ENCODE measurements around the gene PTPN22.

PTPN22 gene

DNA sequence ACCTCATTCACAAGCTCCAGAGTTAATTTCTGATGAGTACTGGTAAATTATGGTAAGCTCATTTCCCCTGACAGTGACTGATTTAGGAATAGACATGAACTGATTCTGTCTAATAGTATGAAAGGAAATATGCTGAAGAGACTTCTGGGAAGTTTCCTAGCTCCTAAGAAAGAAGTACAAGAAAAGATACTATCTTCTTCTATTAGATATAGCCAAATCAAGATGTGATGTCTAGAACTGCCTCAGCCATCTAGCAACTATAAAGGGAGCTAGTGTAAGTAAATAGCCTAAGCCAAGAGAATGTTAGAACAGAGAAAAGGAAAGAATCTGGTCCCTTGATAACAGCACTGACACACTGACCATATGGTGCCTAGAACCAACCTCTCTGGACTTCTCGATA lies 101.5 kb downstream of the PTPN22 start:
- peaks cover 8% of the 10 kb centered on the region for H3K4me1 ChIP-seq

GRCh38 chr1:113769601-113769970 lies 101.9 kb downstream of the PTPN22 start:
- Histone ChIP-seq H3K36me3 (peaks cover 29% of the 10 kb centered on the region), H3K4me1 (peaks cover 8% of the 10 kb centered on the region), H3K27me3 (no peaks in the 10 kb centered on the region), H3K4me3 (ENCODE audit: low read depth, low read length) (no peak overlapping the region), H3K9me3 (no peaks in the 10 kb centered on the region)
- no peak for DNase-seq
- TF ChIP-seq, protein P1, sequence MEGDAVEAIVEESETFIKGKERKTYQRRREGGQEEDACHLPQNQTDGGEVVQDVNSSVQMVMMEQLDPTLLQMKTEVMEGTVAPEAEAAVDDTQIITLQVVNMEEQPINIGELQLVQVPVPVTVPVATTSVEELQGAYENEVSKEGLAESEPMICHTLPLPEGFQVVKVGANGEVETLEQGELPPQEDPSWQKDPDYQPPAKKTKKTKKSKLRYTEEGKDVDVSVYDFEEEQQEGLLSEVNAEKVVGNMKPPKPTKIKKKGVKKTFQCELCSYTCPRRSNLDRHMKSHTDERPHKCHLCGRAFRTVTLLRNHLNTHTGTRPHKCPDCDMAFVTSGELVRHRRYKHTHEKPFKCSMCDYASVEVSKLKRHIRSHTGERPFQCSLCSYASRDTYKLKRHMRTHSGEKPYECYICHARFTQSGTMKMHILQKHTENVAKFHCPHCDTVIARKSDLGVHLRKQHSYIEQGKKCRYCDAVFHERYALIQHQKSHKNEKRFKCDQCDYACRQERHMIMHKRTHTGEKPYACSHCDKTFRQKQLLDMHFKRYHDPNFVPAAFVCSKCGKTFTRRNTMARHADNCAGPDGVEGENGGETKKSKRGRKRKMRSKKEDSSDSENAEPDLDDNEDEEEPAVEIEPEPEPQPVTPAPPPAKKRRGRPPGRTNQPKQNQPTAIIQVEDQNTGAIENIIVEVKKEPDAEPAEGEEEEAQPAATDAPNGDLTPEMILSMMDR (IDR thresholded peaks at IDR 0.05; ENCODE audit: low read depth, low read length): no peak

More for the DNA sequence above, 101.5 kb downstream of the PTPN22 start:
- H3K27me3 ChIP-seq: no peaks in the 10 kb centered on the region
- no peaks in the 10 kb centered on the region for H3K9me3 ChIP-seq
- no peak overlapping the region for H3K4me3 ChIP-seq (ENCODE audit: low read depth, low read length)
- peaks cover 26% of the 10 kb centered on the region for H3K36me3 ChIP-seq
- TF ChIP-seq, protein P1 (IDR thresholded peaks at IDR 0.05; ENCODE audit: low read depth, low read length): no peak
- no peak for DNase-seq

DNA sequence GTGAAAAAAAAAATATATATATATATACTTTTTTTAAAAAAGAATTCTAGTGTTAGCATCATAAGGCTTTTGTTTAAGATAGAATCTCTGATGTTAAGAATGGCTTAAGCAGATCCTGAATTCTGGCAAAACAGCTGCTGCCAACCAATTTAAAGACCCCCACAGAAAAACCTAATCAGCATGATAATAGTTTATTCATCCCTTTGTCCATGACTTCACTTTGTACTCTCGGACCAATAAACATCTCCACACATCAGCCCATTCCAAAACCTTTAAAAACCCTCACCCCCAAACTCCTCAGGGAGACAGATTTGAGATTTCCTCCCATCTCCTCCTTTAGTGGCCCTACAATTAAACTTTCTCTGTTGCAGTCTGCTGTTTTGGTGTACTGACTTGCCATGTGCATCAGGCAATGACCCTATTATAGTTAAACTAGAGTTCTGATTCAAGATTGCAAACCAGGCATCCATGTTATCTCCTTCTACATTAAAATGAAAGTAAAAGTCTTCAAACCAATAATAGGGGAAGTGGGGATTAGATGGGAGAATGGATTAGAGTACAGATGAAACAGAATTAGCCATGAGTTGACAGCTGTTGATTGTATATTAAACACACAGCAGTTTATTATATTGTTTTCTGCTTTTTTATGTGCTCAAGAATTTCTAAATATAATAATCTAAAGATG lies 102.5 kb downstream of the PTPN22 start:
- Histone ChIP-seq H3K9me3 (no peaks in the 10 kb centered on the region), H3K4me1 (peaks cover 8% of the 10 kb centered on the region), H3K36me3 (peaks cover 29% of the 10 kb centered on the region), H3K4me3 (ENCODE audit: low read depth, low read length) (no peak overlapping the region), H3K27me3 (no peaks in the 10 kb centered on the region)
- DNase-seq: no peak
- TF ChIP-seq, protein P1 (IDR thresholded peaks at IDR 0.05; ENCODE audit: low read depth, low read length): no peak

GRCh38 chr1:113765306-113766230 lies 105.9 kb downstream of the PTPN22 start:
- TF ChIP-seq, protein P1 (IDR thresholded peaks at IDR 0.05; ENCODE audit: low read depth, low read length): no peak
- no peaks in the 10 kb centered on the region for H3K9me3 ChIP-seq
- H3K36me3 ChIP-seq: peaks cover 29% of the 10 kb centered on the region
- H3K4me3 ChIP-seq (ENCODE audit: low read depth, low read length): no peak overlapping the region
- DNase-seq: no peak
- H3K27me3 ChIP-seq: no peaks in the 10 kb centered on the region
- peaks cover 8% of the 10 kb centered on the region for H3K4me1 ChIP-seq
